Stimulated activated CD8-positive, alpha-beta memory T cell treated with anti-CD3 and anti-CD28 coated beads, Interleukin-7, amount 100 ng/mL, for 4 hours (primary cell): ENCODE measurements around the gene SLC34A2.
"Not testable (repeated sequence)": the region's sequence is repeated elsewhere in the genome, so short reads cannot be mapped to it uniquely, and the experiment has no call there.

Experiments used
- DNase-seq, 2 donors: peaks; one replicate each; pipeline ENCODE4 v3.0.0-alpha.2; 2020; ENCODE audit warnings: low read depth in 2 of 2

The SLC34A2 gene

GRCh38 chr4:25661441-25661840, 5.8 kb downstream of the SLC34A2 start:
- not testable (repeated sequence) for DNase-seq

- no peak for DNase-seq
Measured at GRCh38 chr4:25662306-25662705, 6.7 kb downstream of the SLC34A2 start.

GRCh38 chr4:25663781-25664180, 8.1 kb downstream of the SLC34A2 start:
- DNase-seq = no peak

- no peak for DNase-seq
Measured at GRCh38 chr4:25666031-25666630, 10.5 kb downstream of the SLC34A2 start.

- DNase-seq = no peak
Measured at GRCh38 chr4:25667931-25668557, 12.4 kb downstream of the SLC34A2 start.

GRCh38 chr4:25670991-25671390, 15.3 kb downstream of the SLC34A2 start:
- no peak for DNase-seq

- no peak for DNase-seq
Measured at GRCh38 chr4:25672756-25673155, 17.1 kb downstream of the SLC34A2 start.

- no peak for DNase-seq
Measured at GRCh38 chr4:25674386-25674785, 18.7 kb downstream of the SLC34A2 start.

- no peak for DNase-seq
Measured at GRCh38 chr4:25676221-25676620, 20.6 kb downstream of the SLC34A2 start.

- no peak for DNase-seq
Measured at GRCh38 chr4:25677157-25677556, 21.5 kb downstream of the SLC34A2 start.

- DNase-seq = no peak
Measured at GRCh38 chr4:25677943-25678342, 22.3 kb downstream of the SLC34A2 start.

GRCh38 chr4:25687773-25688172, 32.1 kb downstream of the SLC34A2 start:
- no peak for DNase-seq

- no peak for DNase-seq
Measured at GRCh38 chr4:25694466-25694865, 38.8 kb downstream of the SLC34A2 start.

- no peak for DNase-seq
Measured at GRCh38 chr4:25696409-25696808, 40.8 kb downstream of the SLC34A2 start.

GRCh38 chr4:25697516-25697915, 41.9 kb downstream of the SLC34A2 start:
- no peak for DNase-seq

GRCh38 chr4:25700661-25701060, 45.0 kb downstream of the SLC34A2 start:
- no peak for DNase-seq

- no peak for DNase-seq
Measured at GRCh38 chr4:25702848-25703247, 47.2 kb downstream of the SLC34A2 start.

GRCh38 chr4:25703731-25704388, 48.2 kb downstream of the SLC34A2 start:
- no peak for DNase-seq

GRCh38 chr4:25704516-25704915, 48.9 kb downstream of the SLC34A2 start:
- DNase-seq = no peak

GRCh38 chr4:25710637-25711036, 55.0 kb downstream of the SLC34A2 start:
- no peak for DNase-seq

- DNase-seq = no peak
Measured at GRCh38 chr4:25712611-25713010, 57.0 kb downstream of the SLC34A2 start.

GRCh38 chr4:25713812-25714211, 58.2 kb downstream of the SLC34A2 start:
- DNase-seq = no peak

GRCh38 chr4:25722964-25723363, 67.3 kb downstream of the SLC34A2 start:
- DNase-seq = no peak
